NT2/D1 (cell line): ENCODE results near the gene CDRT15.

ENCODE experiments used
- SUZ12 ChIP-seq: IDR thresholded peaks from 2 replicates; pipeline ENCODE4 v1.6.1; 2011; ENCODE audit not compliant: insufficient read length, insufficient read depth; ENCODE audit errors: extremely low read depth
- ZNF274 ChIP-seq: IDR thresholded peaks from 2 replicates; pipeline ENCODE4 v1.6.1; 2011; ENCODE audit warnings: mild to moderate bottlenecking, low read depth, low read length

DNA sequence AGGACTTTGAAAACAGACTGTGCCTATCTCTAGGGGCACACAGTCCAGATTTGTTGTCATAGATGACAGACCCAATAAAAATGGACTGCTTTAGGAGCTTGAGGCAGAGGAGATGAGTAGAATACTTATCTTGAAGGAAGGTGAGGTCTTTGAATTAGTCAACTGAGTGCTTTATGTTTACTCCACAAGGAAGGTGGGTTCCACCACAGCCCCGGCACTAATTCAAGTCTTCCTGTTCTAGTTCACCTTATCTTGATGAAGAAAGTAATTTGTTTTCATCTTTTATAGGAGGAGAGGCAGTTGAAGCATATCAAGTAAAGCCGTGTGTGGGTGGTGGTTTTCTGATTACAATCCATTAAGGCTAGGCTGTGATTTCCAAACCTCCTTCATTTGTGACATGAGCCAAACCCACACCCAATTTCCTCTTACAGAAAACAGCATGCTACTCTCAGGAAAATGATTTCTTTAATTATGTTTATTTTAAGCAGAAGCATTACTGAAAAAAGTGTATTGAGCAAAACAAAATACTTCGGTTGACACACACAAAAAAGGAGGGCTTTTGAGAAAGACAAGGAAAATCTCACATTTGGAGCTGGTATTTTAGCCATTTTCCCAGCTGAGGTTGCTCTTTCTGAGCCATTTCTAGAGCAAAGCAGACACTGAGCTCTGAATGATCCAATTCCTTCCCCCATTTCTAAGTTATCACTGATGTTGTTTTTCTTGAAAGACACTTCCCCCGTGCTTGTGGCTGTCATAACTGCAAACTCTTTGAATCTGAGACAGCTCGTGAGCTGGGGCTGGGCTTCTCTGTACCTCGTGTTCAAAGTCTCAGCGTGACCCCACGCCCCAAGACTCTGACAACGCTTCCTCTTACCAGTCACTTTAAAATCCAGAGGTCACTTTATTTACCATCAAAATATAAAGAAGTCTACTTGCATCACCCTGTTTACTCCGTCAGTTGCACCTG is 35.4 kb downstream of the CDRT15 start:
- TF ChIP-seq SUZ12: no peak
- TF ChIP-seq ZNF274: no peak
